NCI-H526 treated with DMSO at 0.1 percent for 48 hours (cell line): ENCODE results near the gene LIMS3.
"Not testable (repeated sequence)": the region's sequence is repeated elsewhere in the genome, so short reads cannot be mapped to it uniquely, and the experiment has no call there.

ENCODE experiments used
- DNase-seq: peaks from one replicate; lab custom pipeline; 2025; lab: John Stamatoyannopoulos, UW

Gene LIMS3, protein sequence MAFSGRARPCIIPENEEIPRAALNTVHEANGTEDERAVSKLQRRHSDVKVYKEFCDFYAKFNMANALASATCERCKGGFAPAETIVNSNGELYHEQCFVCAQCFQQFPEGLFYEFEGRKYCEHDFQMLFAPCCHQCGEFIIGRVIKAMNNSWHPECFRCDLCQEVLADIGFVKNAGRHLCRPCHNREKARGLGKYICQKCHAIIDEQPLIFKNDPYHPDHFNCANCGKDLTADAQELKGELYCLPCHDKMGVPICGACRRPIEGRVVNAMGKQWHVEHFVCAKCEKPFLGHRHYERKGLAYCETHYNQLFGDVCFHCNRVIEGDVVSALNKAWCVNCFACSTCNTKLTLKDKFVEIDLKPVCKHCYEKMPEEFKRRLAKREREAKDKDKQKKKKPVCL

DNA sequence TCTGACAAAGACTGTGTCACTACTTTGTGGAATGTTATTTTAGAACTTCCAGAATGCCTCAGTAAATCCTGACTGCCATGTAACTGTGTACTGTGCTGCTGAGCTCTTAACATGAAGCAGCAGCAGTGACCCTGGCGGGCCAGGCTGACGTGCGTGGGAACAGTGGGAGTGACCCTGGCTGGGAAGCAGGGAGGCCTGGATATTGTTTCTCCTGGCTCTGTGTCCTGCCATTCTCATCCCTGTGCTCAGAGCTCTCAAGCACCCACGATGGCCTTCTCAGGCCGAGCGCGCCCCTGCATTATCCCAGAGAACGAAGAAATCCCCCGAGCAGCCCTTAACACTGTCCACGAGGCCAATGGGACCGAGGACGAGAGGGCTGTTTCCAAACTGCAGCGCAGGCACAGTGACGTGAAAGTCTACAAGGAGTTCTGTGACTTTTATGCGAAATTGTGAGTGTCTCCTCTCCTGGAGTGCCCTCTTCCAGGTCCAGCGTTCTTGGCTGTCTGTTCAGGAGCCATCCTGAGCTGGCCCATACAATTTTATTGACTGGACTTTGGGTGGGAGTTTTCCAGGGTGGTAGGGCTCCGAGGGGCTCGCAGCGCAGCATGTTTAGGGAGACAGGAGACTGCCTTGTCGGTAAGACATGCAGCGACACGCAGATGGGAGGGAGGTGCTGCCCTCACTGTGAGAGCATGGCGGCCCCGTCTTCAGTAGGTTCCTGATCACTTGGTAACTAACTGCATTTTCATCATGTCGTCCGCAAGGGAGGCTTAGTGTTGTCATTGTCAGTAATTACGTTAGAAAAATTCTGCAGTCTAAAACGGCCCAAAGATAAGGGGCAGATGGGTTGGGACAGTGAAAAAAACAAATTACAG, at the start of gene LIMS3:
LIMS3 (plus strand) TSS at position 227 of the 875 bp plus-strand sequence; CDS start at position 268, 41 bp downstream.
- not testable (repeated sequence) for DNase-seq

DNA sequence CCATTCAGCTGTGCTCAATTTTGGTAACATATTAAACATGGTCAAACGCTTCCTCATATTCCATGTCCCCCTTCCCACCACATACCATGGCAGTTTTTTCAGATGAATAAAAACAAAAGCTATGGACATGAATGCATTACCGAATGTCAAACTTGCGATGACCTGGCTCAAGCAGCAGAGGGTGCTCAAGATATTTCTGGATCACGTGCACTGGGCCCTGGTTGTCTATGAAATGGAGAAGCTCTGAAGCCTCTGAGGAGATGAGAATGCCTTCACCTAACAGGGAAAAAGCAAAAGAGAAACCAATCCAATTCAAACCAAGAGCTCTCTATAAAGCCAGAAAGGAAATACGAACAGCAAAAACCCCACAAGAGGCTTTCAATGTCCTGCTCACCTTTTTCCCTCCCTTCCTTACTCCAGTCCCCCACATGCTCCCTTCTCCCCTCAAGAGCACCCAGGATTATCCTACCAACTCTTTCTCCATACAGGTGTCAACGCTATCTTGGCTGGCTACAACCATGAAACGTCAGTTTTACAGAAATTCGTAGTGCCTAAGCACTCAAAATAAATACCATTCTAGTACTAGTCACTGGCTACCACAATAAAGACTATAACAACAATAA, 27.2 kb upstream of the LIMS3 start:
- not testable (repeated sequence) for DNase-seq

DNA sequence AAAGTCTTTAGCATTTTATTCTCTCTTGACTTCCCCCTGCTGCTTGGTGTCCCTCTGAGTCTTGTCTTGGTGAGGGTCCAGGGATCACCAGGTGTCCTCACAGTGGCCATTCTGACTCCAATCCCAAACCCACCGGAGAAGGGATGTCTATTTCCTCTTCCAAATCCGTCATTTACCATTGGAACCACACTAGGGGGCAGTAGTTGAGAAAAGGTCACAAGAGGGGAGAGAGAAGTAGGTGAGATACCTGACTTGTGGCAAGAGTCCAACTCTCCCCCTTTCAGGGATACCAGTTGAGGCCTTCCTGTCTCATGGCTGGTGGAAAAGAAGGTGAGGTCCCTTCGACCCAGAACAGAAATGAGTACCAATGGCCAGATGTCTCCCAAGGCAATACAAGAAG, 21.9 kb upstream of the LIMS3 start:
- DNase-seq: not testable (repeated sequence)

DNA sequence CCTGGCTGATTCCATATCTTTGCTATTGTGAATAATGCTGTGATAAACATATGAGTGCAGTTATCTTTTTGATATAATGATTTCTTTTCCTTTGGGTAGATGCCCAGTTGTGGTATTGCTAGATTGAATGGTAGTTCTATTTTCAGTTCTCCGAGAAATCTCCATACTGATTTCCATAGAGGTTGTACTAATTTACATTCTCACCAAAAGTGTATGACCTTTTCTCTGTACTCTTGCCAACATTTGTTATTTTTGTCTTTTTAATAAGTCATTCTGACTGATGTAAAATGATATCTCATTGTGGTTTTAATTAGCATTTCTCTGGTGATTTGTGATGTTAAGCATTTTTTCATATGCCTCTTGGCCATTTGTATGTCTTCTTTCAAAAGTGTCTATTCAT, 16.4 kb upstream of the LIMS3 start:
- DNase-seq: not testable (repeated sequence)

DNA sequence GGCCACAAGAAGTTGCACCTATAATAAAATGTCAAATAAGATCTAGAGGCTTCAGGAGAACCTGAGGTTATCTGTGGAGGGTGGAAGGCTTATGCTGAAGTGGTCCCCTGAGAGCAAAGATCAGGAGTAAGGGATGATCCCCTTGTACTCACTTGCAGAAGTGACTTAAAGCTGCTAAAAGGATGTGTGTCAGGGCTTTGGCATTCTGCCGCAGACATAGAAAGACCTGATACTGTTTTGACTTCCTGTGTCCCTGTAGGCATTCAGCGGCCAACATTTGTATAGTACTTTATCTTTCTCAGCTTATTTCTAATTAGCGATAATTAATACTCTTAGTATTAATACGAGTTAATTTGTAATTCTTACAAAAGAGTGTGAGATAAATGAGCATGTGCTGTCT, 10.1 kb upstream of the LIMS3 start:
- DNase-seq: not testable (repeated sequence)

DNA sequence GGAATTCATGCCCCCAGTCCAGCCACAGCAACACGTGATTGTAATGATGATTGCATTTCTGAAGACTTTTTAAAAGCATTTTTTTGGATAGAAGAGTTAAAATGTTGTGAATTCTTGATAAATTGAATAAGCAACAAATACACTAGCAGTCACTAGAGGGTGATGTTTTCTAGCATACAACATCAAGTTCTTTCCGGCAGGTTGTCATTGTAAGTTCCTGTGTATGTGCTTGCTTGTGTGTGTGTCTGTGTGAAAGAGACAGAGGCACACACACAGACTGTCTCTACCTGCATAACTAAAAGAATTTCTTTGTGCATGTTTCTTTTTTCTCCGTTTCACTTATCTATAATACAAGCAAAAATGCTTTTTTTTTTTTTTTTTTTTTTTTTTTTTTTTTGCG, 8.6 kb upstream of the LIMS3 start:
- not testable (repeated sequence) for DNase-seq

DNA sequence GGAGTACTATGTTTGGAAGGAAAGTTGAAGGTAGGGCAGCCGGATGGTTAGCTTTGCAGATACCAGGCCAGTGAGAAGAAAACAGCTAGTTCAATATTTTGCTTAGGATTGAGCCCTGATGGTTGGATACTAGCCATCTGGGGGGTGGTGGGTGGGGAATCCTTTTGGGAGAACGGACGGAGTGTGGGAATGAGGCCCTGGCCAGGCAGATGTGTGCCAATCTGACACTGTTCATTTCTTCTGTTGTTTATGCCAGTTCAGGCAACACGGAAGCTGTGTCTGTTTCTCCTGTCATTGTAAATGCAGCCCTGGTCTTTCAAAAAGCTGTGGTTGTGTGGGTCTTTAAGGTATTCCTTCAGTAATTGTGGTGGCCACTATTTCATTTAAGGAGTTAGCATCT, 7.5 kb upstream of the LIMS3 start:
- DNase-seq: not testable (repeated sequence)

DNA sequence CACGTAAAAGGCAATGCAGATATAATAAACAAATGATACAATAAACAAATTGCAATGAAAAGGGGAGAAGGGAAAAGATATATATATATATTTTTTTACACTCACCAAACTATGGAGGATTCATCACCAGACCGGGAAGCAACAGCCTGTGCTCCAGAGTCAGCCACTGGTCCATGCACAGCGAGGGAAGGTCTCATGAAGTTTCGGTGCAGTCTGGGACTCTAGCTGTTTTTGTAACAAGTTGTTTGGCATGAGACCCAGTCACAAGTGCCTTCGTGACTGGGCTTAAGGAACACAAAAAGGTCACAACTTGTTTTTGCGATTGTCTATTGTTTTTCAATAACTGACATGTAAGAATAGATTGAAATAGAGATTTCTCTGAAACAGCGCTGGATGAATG, 4.8 kb upstream of the LIMS3 start:
- not testable (repeated sequence) for DNase-seq

DNA sequence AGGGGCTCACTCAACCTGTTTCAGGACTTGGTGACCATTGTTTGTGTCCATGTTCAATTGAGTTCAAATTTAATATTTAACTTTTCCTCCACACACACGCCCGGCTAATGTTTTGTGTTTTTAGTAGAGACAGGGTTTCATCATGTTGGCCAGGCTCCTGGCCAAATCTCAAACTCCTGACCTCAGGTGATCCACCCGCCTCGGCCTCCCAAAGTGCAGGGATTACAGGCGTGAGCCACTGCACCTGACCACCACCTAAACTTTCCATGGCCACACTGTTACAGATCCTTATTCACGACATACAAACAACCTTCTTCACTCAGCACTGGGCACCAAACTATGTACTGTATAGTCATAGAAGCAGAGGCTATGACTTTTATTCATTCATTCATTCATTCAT, 4.3 kb upstream of the LIMS3 start:
- not testable (repeated sequence) for DNase-seq

DNA sequence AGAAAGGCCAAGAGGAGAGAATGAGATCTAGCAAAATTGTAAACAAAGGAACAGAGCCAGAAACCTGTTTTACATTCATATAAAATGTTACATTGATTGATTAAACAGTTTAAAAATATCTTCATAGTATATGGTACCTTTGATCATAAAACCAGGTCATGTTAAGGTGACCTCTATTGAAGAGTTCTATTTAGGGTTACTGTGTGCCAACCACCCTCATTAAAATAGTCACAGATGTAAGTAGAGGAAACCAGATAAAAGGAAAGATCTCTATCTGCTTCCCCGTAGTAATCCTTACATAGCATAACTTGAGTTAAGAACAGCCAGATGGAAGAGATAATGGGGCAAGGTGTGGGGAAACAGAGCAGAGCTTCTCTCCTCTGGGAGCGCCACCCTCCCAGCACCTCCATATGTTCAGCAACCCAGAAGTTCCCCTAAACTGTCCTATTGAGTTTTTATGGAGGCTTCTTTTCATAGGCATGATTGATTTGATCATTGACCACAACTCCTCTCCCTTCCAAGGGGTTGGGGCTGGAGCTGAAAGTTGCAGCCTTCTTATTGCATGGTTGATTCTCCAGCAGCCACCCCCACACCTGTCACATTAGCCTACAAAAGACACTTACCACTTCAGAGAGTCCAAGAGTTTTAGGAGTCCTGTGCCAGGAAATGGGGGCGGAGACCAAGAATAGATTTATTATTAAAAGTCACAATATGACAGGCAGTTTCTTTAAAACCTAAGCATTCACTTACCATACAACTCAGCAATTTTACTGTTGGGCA, 3.2 kb upstream of the LIMS3 start:
- not testable (repeated sequence) for DNase-seq

DNA sequence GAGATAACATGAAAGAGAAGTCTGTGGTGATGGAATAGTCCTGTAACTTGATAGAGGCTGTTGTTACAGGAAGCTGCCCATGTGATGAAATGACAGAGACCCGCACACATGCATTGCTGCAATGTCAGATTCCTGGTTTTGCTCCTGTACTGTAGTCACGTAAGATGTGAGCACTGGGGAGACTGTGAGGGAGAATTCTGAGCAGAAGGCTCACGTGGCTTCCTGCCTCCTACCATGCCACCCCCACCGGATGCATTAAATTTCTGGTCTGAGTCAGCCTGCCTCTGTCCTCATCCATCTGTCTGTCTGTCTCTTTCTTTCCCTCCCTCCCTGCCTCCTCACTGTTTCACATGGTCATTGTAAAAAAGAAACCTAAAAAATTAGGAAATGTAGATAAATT, 2.3 kb upstream of the LIMS3 start:
- DNase-seq: not testable (repeated sequence)

DNA sequence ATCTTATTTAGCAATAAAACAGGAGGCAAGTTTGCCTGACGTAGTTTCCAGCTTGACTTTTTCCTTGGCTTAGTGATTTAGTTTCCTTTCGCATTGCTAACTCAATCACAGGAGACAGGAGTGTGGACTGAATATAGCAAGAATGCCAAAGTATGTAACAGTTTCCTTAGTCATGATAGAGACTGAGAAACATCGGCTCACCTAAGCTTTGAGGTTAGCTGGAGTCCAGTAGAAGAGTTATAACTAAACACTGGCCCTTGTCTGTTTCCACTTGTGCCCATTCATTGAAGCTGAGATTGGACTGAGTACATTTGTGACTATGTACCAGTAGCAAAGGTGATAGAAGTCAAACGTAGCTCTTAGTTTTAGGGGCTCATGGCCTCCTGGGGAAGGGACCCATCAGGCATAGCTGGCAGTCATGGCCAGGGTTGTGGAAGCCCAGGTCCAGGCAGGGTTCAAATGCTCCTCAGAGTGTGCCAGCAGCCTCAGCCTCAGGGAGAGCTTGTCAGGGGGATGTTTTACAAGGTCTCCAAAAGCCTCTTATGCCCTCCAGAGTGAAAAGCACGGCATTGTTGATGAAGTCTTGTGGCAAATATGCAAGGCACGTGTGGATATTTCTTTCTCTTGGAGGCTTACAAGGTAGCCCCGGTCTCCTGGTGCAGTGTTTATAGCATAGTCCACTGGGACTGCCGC, 573 bp upstream of the LIMS3 start:
- DNase-seq: not testable (repeated sequence)

DNA sequence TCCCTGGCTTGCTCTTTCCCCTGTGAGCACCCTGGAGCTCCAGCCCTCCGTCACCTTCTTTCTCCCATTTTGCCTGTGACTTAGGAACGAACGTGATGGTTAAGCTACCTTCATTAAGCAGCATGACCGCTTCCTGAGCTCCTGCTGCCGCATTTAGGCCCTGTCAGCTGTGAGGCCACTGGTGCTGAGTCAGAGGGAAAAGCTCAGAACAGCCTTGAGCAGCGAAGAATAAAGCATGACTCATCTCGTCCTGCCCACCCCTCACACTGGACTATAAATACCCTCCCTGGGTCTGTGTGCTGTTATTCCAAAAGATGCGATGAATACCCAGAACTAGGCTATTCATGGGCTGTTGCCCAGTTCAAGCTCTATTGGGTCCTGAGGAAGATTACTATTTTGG, 7.3 kb downstream of the LIMS3 start:
- not testable (repeated sequence) for DNase-seq

DNA sequence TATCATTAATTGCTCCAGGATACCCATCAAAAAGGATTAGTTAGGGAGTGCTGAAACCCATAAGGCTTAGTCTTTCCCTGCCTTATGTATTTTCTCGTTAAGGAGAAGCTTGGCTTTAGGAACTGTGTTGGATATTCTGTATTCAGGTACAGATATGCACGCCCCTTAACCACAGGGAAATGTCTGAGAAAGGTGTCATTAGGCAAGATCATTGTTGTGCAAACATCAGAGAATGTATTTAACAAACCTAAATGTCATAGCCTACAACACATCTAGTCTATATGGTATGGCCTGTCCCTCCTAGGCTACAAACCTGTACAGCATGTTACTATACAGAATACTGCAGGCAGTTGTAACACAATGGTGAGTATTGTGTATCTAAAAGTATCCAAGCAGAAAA, 10.1 kb downstream of the LIMS3 start:
- not testable (repeated sequence) for DNase-seq

DNA sequence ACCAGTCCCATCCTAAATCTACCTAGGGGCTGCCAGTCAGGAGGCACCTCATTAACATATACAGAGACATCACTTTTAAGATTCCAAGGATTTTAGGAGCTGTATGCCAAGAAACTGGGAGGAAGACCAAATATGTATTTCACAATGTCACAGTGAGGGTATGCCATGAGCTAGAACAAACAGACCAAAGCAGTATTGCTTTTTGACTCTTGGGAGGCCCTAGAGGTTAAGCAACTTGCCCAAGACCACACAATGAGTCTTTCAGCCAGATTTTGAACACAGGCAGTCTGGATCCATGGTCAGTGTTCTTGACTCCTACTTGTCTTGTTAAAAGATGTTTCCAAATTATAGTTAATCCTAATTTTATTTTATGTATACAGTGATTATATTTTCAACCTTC, 12.3 kb downstream of the LIMS3 start:
- not testable (repeated sequence) for DNase-seq

DNA sequence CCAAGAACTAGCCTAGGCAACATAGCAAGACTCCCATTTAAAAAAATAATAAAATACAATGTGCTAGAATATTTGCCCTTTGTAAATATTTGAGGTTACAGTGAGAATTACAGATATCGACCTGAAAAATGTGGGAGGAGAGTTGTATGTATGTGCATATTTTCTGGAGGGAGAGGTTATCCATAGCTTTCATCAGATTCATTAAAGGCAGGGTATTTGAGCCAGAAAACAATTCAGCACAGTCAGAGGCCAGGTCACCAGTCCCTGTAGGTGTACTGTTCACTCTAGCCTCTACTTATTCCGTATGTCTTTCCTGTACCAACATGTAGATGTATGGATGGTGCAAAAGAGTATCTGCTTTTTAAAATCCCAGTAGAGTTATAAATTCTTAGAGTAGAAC, 15.4 kb downstream of the LIMS3 start:
- DNase-seq: not testable (repeated sequence)

DNA sequence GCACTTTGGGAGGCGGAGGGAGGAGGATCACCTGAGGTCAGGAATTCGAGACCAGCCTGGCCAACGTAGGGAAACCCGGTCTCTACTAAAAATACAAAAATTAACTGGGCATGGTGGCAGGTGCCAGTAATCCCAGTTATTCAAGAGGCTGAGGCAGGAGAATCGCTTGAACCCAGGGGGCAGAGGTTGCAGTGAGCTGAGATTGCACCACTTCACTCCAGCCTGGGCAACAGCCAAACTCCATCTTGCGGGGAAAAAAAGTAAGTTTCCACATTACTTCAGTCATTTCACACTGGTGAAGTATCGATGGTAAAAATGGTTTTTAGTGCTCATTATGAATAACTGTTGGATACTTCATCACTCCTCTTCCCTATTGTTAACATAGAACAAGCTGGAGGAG, 16.1 kb downstream of the LIMS3 start:
- not testable (repeated sequence) for DNase-seq

DNA sequence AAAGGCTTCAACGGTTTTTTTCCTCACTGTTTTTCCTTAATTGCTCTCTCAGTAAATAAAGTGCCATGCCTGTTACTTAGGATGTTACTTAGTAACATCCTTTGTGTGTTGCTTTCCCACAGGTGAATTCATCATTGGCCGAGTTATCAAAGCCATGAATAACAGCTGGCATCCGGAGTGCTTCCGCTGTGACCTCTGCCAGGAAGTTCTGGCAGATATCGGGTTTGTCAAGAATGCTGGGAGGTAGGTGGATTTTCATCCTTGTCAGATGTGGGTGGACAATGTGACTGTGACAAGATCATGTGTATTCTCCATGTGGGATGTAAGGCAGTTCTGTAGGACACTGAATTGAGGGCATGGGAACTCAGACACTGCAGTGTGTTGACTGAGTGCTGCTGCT, 17.3 kb downstream of the LIMS3 start:
- not testable (repeated sequence) for DNase-seq

DNA sequence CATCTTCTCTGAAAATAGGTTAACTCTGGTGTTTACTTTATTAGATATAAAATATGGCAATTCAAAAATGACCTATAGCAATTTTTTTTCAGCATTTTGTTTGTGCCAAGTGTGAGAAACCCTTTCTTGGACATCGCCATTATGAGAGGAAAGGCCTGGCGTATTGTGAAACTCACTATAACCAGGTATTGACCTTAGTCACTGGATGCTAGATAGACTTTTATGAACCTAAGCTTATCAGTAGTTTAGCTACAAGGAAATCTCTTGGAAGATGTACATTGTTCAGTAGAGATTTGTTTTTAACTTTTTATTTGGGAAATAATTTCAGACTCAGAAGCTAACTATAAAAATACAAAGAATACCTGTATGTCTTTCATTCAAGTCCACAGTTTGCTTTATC, 21.7 kb downstream of the LIMS3 start:
- DNase-seq: not testable (repeated sequence)

DNA sequence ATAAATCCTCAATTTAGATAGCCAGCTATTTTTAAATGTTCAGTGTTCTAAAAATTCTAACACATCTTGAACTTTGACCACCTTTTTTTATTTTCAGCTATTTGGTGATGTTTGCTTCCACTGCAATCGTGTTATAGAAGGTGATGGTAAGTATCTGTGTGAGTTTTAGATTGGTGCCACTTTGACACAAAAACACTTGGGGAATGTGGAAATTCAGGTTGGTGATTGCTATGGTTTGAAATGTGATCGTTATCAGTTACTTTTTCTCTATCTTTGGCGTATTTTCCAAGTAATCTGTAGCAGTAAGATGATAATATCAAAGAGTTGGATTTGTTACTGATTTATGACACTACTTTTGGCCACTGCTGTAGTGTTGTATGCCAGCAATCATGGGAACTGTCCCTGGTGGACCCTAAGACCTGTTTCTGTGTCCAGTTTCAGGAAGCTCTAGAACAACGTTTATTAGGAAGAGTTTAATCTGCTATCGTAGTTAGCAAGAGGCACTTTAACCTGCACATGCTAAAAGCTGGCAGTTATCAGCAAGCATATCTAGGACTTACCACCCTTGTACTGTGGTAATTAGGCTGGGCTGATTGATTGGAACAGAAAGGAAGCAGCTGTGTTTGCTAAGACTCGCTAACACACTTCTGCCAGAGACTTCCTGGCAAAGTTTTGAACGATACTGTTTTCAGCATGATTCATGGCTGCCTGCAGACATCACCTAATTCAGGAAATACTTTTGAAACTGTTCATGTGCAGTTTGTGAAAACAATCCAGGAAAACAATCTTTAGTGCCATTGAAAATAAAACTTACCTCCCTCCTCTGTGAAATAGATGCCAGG, 23.3 kb downstream of the LIMS3 start:
- DNase-seq: not testable (repeated sequence)
